A673 (cell line): Measurements from ENCODE around the gene CPTP.

Source experiments
- EZH2 ChIP-seq: fragments of 200-600 bp; sonication (generic); IDR thresholded peaks from 2 replicates; pipeline ENCODE4 v1.6.1; 2017; ENCODE audit warnings: borderline replicate concordance, low read depth, mild to moderate bottlenecking, mixed read lengths, antibody characterized with exemption, low read length; ENCODE audit not compliant: poor library complexity, severe bottlenecking
- TF ChIP-seq, protein P1 (sequence below): fragments of 300-800, 200-600 bp; sonication (generic); conservative IDR thresholded peaks from 2 replicates; pipeline ENCODE4 v1.5.1; 2017; ENCODE audit warnings: low read depth, mild to moderate bottlenecking, antibody characterized with exemption, low read length, moderate library complexity, mixed read lengths

DNA sequence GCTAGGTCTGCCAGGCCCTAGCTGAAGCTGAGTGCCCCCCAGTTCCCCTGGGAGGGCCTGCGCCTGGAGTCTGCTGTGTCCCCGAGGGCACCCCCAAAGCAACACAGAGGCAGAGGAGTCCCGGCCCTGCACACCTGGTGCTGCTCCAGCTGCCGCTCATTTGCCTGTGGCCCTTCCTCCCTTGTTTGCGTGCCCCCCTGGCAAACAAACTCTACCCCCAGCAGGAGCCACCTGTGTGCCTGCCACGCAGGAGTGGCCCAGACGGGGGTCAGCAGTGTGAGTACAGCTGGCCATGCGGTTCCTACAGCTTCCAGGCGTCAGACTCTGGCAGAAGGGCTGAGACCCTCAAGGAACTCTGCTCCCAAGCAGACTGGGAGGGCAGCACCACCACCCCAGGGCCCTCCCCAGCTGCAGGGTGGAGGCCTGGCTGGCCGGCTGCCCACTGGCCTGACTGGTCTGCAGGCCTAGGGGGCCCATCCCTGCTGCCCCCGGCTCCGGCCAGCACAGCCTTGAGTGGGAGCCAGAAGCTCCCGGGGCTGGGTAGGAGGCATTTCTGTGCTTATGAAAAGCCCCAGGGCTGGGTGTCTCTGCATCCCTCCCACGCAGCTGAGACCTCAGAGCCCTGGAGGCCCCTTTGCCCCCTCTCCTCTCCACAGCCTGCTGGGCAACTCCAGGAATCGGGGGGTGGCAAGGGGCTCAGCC, 5.9 kb downstream of the CPTP start:
- TF ChIP-seq, protein P1, sequence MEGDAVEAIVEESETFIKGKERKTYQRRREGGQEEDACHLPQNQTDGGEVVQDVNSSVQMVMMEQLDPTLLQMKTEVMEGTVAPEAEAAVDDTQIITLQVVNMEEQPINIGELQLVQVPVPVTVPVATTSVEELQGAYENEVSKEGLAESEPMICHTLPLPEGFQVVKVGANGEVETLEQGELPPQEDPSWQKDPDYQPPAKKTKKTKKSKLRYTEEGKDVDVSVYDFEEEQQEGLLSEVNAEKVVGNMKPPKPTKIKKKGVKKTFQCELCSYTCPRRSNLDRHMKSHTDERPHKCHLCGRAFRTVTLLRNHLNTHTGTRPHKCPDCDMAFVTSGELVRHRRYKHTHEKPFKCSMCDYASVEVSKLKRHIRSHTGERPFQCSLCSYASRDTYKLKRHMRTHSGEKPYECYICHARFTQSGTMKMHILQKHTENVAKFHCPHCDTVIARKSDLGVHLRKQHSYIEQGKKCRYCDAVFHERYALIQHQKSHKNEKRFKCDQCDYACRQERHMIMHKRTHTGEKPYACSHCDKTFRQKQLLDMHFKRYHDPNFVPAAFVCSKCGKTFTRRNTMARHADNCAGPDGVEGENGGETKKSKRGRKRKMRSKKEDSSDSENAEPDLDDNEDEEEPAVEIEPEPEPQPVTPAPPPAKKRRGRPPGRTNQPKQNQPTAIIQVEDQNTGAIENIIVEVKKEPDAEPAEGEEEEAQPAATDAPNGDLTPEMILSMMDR: no peak
- TF ChIP-seq EZH2: no peak
